HepG2 (cell line): ENCODE data around the gene SENP5. TPM values are rescaled to one million over a fixed set of nuclear protein-coding genes. Genes with fewer than 3 reads are reported as not detected.

Source experiments
- BRD4 ChIP-seq: sonication (generic); formaldehyde crosslinking; IDR thresholded peaks from 2 replicates; pipeline ENCODE4 v1.4.0; 2020; ENCODE audit warnings: missing genetic modification reagents
- HMG20A ChIP-seq: IDR thresholded peaks from 2 replicates; pipeline ENCODE4 v1.6.1; 2016; ENCODE audit warnings: borderline replicate concordance
- JUN ChIP-seq: sonication (generic); formaldehyde crosslinking; IDR thresholded peaks from 2 replicates; pipeline ENCODE4 v1.4.0; 2020; ENCODE audit warnings: mild to moderate bottlenecking, missing genetic modification reagents
- KMT2B ChIP-seq: IDR thresholded peaks from 2 replicates; pipeline ENCODE4 v1.6.1; 2016; ENCODE audit warnings: missing genetic modification reagents, missing compliant biosample characterization
- MAFG ChIP-seq: sonication (generic); formaldehyde crosslinking; IDR thresholded peaks from 2 replicates; pipeline ENCODE4 v1.5.1; 2020; ENCODE audit warnings: mild to moderate bottlenecking, missing genetic modification reagents
- MTF2 ChIP-seq: sonication (generic); formaldehyde crosslinking; IDR thresholded peaks from 2 replicates; pipeline ENCODE4 v1.5.0; 2020; ENCODE audit warnings: missing genetic modification reagents, borderline replicate concordance
- NFKB2 ChIP-seq: sonication (generic); formaldehyde crosslinking; IDR thresholded peaks from 2 replicates; pipeline ENCODE4 v1.4.0; 2020; ENCODE audit warnings: missing genetic modification reagents, borderline replicate concordance
- NR3C1 ChIP-seq: sonication (generic); formaldehyde crosslinking; IDR thresholded peaks from 2 replicates; pipeline ENCODE4 v1.4.0; 2020; ENCODE audit warnings: missing genetic modification reagents
- RCOR2 ChIP-seq: IDR thresholded peaks from 2 replicates; pipeline ENCODE4 v1.6.1; 2016; ENCODE audit warnings: missing biosample characterization, missing genetic modification reagents
- SP140L ChIP-seq: sonication (generic); formaldehyde crosslinking; IDR thresholded peaks from 2 replicates; pipeline ENCODE4 v1.4.0; 2020; ENCODE audit warnings: missing genetic modification reagents, borderline replicate concordance
- YY1 ChIP-seq: IDR thresholded peaks from 2 replicates; pipeline ENCODE4 v1.6.1; 2011; ENCODE audit warnings: low read length, low read depth, moderate library complexity, mild to moderate bottlenecking; ENCODE audit not compliant: insufficient read depth, insufficient replicate concordance
- ZBTB3 ChIP-seq: sonication (generic); formaldehyde crosslinking; IDR thresholded peaks from 2 replicates; pipeline ENCODE4 v1.4.0; 2020; ENCODE audit warnings: low read depth, mild to moderate bottlenecking, moderate library complexity, missing genetic modification reagents, borderline replicate concordance
- ZFYVE20 ChIP-seq: sonication (generic); formaldehyde crosslinking; IDR thresholded peaks from 2 replicates; pipeline ENCODE4 v1.8.0; 2023; ENCODE audit warnings: low read depth, mild to moderate bottlenecking, moderate library complexity, missing genetic modification reagents, borderline replicate concordance
- ZNF251 ChIP-seq: sonication (generic); formaldehyde crosslinking; IDR thresholded peaks from 2 replicates; pipeline ENCODE4 v1.9.0; 2021; ENCODE audit warnings: mild to moderate bottlenecking, missing genetic modification reagents
- ZSCAN30 ChIP-seq: sonication (generic); formaldehyde crosslinking; IDR thresholded peaks from 2 replicates; pipeline ENCODE4 v1.5.0; 2020; ENCODE audit warnings: mild to moderate bottlenecking, missing genetic modification reagents
- polyA plus RNA-seq, 8 experiments: library from polyadenylated mRNA; depleted of rRNA in 3 of 8; stranded (reverse) in 7 of 8; unstranded in 1 of 8; fragments of >200 nt; fragmentation: Illumina TruSeq in 4 of 8; extraction: Trizol in 4 of 8; gene quantifications; 2 replicates each; pipeline versions ENCODE4 v1.2.1 to v1.2.3, GENCODE V29; 2011 to 2016; ENCODE audit warnings: low read depth in 4 of 8, missing spikeins in 1 of 8, mixed read lengths in 1 of 8; ENCODE audit not compliant: insufficient read depth in 1 of 8
- total RNA-seq, 5 experiments: library from RNA; depleted of rRNA; stranded (reverse); fragments of >200 nt; fragmentation: Illumina TruSeq; extraction: Trizol; gene quantifications; 2 replicates each; pipeline ENCODE4 v1.2.3, GENCODE V29; 2016; ENCODE audit warnings: low read depth in 1 of 5
- TF ChIP-seq, protein P1 (sequence below): IDR thresholded peaks from 2 replicates; pipeline ENCODE4 v1.6.1; 2012; ENCODE audit warnings: inconsistent platforms
- TF ChIP-seq, protein P2 (sequence below): sonication (generic); formaldehyde crosslinking; IDR thresholded peaks from 2 replicates; pipeline ENCODE4 v1.8.1; 2023; ENCODE audit warnings: missing genetic modification reagents, inconsistent platforms, borderline replicate concordance
- TF ChIP-seq, protein P3 (sequence below): IDR thresholded peaks from 2 replicates; pipeline ENCODE4 v1.6.1; 2016; ENCODE audit warnings: missing genetic modification reagents, missing compliant biosample characterization
- TF ChIP-seq, protein P4 (sequence below): sonication (generic); formaldehyde crosslinking; IDR thresholded peaks from 2 replicates; pipeline ENCODE4 v1.9.0; 2021; ENCODE audit warnings: missing genetic modification reagents, borderline replicate concordance
- TF ChIP-seq, protein P5 (sequence below): sonication (generic); formaldehyde crosslinking; IDR thresholded peaks from 2 replicates; pipeline ENCODE4 v1.8.1; 2023; ENCODE audit warnings: mild to moderate bottlenecking, missing genetic modification reagents
- TF ChIP-seq, protein P6 (sequence below): sonication (generic); formaldehyde crosslinking; IDR thresholded peaks from 2 replicates; pipeline ENCODE4 v1.5.0; 2020; ENCODE audit warnings: mild to moderate bottlenecking, missing genetic modification reagents, borderline replicate concordance

The SENP5 gene
- total and polyA plus RNA-seq, 2 of the 13 experiments (the other 11 are each of a cell fraction or from before 2014, with no cell fraction given), result 17.6 to 30.9 TPM

DNA sequence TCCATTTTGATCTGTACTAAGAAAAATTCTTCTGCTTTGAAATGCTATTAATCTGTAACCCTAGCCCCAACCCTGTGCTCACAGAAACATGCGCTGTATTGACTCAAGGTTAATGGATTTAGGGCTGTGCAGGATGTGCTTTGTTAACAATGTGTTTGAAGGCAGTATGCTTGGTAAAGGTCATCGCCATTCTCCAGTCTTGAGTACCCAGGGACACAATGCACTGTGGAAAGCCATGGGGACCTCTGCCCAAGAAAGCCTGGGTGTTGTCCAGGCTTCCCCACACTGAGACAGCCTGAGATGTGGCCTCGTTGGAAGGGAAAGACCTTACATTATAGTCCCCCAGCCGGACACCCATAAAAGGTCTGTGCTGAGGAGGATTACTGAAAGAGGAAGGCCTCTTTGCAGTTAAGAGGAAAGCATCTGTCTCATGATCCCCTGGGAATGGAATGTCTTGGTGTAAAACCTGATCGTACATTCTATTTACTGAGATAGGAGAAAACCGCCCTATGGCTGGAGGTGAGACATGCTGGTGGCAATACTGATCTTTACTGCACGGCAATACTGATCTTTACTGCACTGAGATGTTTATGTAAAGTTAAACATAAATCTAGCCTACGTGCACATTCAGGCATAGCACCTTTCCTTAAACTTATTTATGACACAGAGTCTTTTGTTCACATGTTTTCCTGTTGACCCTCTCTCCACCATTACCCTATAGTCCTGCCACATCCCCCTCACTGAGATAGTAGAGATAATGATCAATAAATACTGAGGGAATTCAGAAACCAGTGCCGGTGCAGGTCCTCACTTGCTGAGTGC lies 94.6 kb downstream of the SENP5 start (continued):
- TF ChIP-seq MAFG (CRISPR knock-in tag), result no peak
- TF ChIP-seq, protein P1, sequence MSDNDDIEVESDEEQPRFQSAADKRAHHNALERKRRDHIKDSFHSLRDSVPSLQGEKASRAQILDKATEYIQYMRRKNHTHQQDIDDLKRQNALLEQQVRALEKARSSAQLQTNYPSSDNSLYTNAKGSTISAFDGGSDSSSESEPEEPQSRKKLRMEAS, result peak; percentile 75
- no peak; the same call in 1 of the 2 replicates for TF ChIP-seq KMT2B (CRISPR knock-in tag)
- TF ChIP-seq, protein P2, sequence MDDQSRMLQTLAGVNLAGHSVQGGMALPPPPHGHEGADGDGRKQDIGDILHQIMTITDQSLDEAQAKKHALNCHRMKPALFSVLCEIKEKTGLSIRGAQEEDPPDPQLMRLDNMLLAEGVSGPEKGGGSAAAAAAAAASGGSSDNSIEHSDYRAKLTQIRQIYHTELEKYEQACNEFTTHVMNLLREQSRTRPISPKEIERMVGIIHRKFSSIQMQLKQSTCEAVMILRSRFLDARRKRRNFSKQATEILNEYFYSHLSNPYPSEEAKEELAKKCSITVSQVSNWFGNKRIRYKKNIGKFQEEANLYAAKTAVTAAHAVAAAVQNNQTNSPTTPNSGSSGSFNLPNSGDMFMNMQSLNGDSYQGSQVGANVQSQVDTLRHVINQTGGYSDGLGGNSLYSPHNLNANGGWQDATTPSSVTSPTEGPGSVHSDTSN (CRISPR knock-in tag), result no peak
- TF ChIP-seq NR3C1 (CRISPR knock-in tag), result no peak
- TF ChIP-seq, protein P3, sequence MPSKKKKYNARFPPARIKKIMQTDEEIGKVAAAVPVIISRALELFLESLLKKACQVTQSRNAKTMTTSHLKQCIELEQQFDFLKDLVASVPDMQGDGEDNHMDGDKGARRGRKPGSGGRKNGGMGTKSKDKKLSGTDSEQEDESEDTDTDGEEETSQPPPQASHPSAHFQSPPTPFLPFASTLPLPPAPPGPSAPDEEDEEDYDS (CRISPR knock-in tag), result peak; percentile 91
- no peak for TF ChIP-seq ZFYVE20 (CRISPR knock-in tag)
- TF ChIP-seq SP140L (CRISPR knock-in tag), result no peak
- TF ChIP-seq ZBTB3, result 0 out of 2 replicates have a peak, but pooled peaks have one; percentile 54
- TF ChIP-seq MTF2 (CRISPR knock-in tag), result no peak
- no peak for TF ChIP-seq YY1
- TF ChIP-seq RCOR2 (CRISPR knock-in tag), result peak; percentile 50; the same call in 1 of the 2 replicates
- TF ChIP-seq ZSCAN30 (CRISPR knock-in tag), result no peak
- TF ChIP-seq, protein P4, sequence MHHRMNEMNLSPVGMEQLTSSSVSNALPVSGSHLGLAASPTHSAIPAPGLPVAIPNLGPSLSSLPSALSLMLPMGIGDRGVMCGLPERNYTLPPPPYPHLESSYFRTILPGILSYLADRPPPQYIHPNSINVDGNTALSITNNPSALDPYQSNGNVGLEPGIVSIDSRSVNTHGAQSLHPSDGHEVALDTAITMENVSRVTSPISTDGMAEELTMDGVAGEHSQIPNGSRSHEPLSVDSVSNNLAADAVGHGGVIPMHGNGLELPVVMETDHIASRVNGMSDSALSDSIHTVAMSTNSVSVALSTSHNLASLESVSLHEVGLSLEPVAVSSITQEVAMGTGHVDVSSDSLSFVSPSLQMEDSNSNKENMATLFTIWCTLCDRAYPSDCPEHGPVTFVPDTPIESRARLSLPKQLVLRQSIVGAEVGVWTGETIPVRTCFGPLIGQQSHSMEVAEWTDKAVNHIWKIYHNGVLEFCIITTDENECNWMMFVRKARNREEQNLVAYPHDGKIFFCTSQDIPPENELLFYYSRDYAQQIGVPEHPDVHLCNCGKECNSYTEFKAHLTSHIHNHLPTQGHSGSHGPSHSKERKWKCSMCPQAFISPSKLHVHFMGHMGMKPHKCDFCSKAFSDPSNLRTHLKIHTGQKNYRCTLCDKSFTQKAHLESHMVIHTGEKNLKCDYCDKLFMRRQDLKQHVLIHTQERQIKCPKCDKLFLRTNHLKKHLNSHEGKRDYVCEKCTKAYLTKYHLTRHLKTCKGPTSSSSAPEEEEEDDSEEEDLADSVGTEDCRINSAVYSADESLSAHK, result 0 out of 2 replicates have a peak, but pooled peaks have one; percentile 48
- no peak for TF ChIP-seq NFKB2 (CRISPR knock-in tag)
- TF ChIP-seq JUN (CRISPR knock-in tag), result no peak; the same call in 1 of the 2 replicates
- TF ChIP-seq HMG20A (CRISPR knock-in tag), result peak; percentile 63; the same call in 1 of the 2 replicates
- TF ChIP-seq, protein P5, sequence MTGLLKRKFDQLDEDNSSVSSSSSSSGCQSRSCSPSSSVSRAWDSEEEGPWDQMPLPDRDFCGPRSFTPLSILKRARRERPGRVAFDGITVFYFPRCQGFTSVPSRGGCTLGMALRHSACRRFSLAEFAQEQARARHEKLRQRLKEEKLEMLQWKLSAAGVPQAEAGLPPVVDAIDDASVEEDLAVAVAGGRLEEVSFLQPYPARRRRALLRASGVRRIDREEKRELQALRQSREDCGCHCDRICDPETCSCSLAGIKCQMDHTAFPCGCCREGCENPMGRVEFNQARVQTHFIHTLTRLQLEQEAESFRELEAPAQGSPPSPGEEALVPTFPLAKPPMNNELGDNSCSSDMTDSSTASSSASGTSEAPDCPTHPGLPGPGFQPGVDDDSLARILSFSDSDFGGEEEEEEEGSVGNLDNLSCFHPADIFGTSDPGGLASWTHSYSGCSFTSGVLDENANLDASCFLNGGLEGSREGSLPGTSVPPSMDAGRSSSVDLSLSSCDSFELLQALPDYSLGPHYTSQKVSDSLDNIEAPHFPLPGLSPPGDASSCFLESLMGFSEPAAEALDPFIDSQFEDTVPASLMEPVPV (CRISPR knock-in tag), result no peak; the same call in 1 of the 2 replicates
- TF ChIP-seq BRD4 (CRISPR knock-in tag), result no peak; the same call in none of the 2 replicates
- no peak for TF ChIP-seq ZNF251
- TF ChIP-seq, protein P6, sequence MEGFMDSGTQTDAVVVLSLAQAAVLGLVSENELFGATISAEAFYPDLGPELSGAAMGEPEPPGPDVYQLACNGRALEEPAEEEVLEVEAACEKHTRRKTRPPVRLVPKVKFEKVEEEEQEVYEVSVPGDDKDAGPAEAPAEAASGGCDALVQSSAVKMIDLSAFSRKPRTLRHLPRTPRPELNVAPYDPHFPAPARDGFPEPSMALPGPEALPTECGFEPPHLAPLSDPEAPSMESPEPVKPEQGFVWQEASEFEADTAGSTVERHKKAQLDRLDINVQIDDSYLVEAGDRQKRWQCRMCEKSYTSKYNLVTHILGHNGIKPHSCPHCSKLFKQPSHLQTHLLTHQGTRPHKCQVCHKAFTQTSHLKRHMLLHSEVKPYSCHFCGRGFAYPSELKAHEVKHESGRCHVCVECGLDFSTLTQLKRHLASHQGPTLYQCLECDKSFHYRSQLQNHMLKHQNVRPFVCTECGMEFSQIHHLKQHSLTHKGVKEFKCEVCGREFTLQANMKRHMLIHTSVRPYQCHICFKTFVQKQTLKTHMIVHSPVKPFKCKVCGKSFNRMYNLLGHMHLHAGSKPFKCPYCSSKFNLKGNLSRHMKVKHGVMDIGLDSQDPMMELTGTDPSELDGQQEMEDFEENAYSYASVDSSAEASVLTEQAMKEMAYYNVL (CRISPR knock-in tag), result peak; percentile 60; the same call in 1 of the 2 replicates
